ENCODE results near the gene KLF16. TPM values are rescaled to one million over a fixed set of nuclear protein-coding genes. Genes with fewer than 3 reads are reported as not detected.

The KLF16 gene
- total RNA-seq, 2 experiments from 2014 or later, result 41.5 to 45.7 TPM

- CTCF ChIA-PET, result interaction anchor here (1.6 kb wide), 1 partner anchor 26 kb away, joined by 3 read pairs; no protein-coding TSS in a partner anchor
- POLR2A ChIA-PET, result interaction anchor here (0.7 kb wide), 1 partner anchor 217 kb away, joined by 11 read pairs; no protein-coding TSS in a partner anchor
Observed at GRCh38 chr19:1807695-1808394, 55.5 kb downstream of the KLF16 start.

- ChIA-PET CTCF (interaction anchor here (1.0 to 1.6 kb wide), 3 partner anchors 11 to 25 kb away, joined by 3 read pairs; no protein-coding TSS in a partner anchor), POLR2A (interaction anchor here (0.7 kb wide), 1 partner anchor 217 kb away, joined by 11 read pairs; no protein-coding TSS in a partner anchor)
Observed at GRCh38 chr19:1807030-1807694, 56.2 kb downstream of the KLF16 start.

GRCh38 chr19:1806184-1807029 is 57.0 kb downstream of the KLF16 start:
- CTCF ChIA-PET, result interaction anchor here (1.0 to 2.2 kb wide), 4 partner anchors 10 to 134 kb away, joined by 3 to 6 read pairs (median 3); no protein-coding TSS in a partner anchor
- POLR2A ChIA-PET, result no interaction called here

- POLR2A ChIA-PET, result no interaction called here
- CTCF ChIA-PET, result interaction anchor here (2.2 kb wide), 1 partner anchor 133 kb away, joined by 6 read pairs; no protein-coding TSS in a partner anchor
Observed at GRCh38 chr19:1805401-1806183, 57.8 kb downstream of the KLF16 start.

GRCh38 chr19:1804858-1805257 is 58.5 kb downstream of the KLF16 start:
- POLR2A ChIA-PET, result no interaction called here

More at GRCh38 chr19:1804858-1805257, 58.5 kb downstream of the KLF16 start:
- CTCF ChIA-PET, result interaction anchor here (2.2 kb wide), 1 partner anchor 132 kb away, joined by 6 read pairs; no protein-coding TSS in a partner anchor

Other genes with a start within 250 kb of the KLF16 start
- gene TCF3, start 211.0 kb downstream of the KLF16 start, total RNA-seq, result 100 to 1,000 TPM; 103 to 109 TPM
- gene ONECUT3, start 110.1 kb downstream of the KLF16 start, total RNA-seq, result not detected
- gene ATP8B3, start 51.3 kb downstream of the KLF16 start, total RNA-seq, result 1 to 10 TPM; 1.5 to 1.7 TPM
- 10 to 100 TPM; 52.5 to 53.0 TPM for gene REXO1, start 15.1 kb downstream of the KLF16 start, total RNA-seq
- 100 to 1,000 TPM; 117 to 125 TPM for gene ABHD17A, start 21.9 kb upstream of the KLF16 start, total RNA-seq
- 1 to 10 TPM; 7.3 to 8.0 TPM for gene ADAT3, start 41.8 kb upstream of the KLF16 start, total RNA-seq
- 10 to 100 TPM; 43.6 to 48.6 TPM for gene SCAMP4, start 41.8 kb upstream of the KLF16 start, total RNA-seq
- 10 to 100 TPM; 62.9 to 64.7 TPM for gene CSNK1G2, start 77.6 kb upstream of the KLF16 start, total RNA-seq
- 10 to 100 TPM; 17.0 to 24.8 TPM for gene BTBD2, start 152.1 kb upstream of the KLF16 start, total RNA-seq
- gene MKNK2, start 187.7 kb upstream of the KLF16 start, total RNA-seq, result 100 to 1,000 TPM; 164 to 171 TPM
- gene MOB3A, start 232.7 kb upstream of the KLF16 start, total RNA-seq, result 100 to 1,000 TPM; 173 to 181 TPM
- gene IZUMO4, start 233.3 kb upstream of the KLF16 start, total RNA-seq, result 1 to 10 TPM; 7.5 to 8.5 TPM

Measured in activated CD8-positive, alpha-beta memory T cell treated with anti-CD3 and anti-CD28 coated beads for 36 hours (primary cell).